SK-N-MC (cell line): ENCODE results near the gene KL.

Experiments used
- EZH2 ChIP-seq: fragments of 200-600 bp; sonication (generic); IDR thresholded peaks from one replicate; pipeline ENCODE4 v1.6.1; 2017; ENCODE audit warnings: antibody characterized with exemption
- FOXP2 ChIP-seq: optimal IDR thresholded peaks from 2 replicates; pipeline ENCODE3; 2011; ENCODE audit warnings: mild to moderate bottlenecking, moderate library complexity; ENCODE audit not compliant: insufficient read depth; ENCODE audit errors: extremely low read length, control extremely low read depth
- POLR2AphosphoS5 ChIP-seq: IDR thresholded peaks from 2 replicates; pipeline ENCODE4 v1.6.1; 2012; ENCODE audit warnings: mild to moderate bottlenecking, low read depth, low read length, borderline replicate concordance

GRCh38 chr13:33011828-33012470 is 4.3 kb upstream of the KL start:
- TF ChIP-seq POLR2AphosphoS5 (no peak), EZH2 (no peak), FOXP2 (no peak)
